Measurements from ENCODE around the gene VAV2.

VAV2 gene

GRCh38 chr9:133979921-133980863 is 11.9 kb downstream of the VAV2 start:
- no peak for DNase-seq

DNA sequence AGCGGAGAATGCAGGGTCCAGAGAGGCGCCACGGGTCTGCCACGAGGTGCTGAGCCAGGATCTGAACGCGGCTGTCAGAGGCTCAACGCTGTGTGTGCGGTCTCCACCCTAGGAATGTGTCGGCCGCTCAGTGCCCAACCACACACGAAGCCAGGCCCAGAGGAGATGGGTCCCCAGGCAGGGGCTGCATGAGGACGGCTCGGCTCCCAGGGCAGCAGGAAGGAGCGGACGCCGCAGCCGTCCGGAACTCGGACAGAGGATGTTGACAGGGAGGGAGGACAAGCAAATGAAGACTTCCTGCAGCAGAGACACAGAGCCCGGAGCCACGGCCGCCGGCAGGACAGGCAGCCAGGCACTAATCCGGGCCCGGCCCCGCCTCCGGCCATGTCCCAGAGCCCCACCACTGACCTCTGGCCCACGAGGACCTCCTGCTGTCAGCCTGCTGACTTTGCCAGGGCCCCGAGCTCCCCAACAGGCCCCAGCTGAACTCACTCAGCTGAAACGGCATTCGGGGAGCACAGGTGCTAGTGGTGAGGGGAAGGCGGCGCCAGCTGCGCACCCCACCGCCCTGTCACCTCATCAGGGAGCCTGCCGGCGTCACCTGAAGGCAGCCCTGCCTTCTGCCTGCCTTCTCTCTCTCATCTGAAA is 12.7 kb downstream of the VAV2 start:
- no peak for DNase-seq

DNA sequence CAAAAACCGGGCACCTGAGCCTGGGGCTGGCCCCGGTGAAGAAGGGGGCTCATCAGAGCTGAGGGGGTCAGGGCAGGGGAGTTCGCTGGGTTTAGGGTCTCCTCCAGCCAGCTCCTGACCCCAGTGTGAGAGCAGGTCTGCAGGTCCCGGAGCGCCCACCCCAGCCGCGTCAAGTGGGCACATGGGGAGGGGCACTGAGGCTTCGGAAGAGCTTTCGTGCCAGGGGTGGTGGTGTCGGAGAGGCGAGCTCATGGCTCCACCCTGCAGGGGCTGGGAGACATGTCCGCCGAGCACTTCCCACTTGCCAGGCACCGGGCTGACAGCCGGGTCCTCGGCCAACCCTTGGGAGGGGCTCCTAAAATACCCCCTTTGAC is 13.2 kb downstream of the VAV2 start:
- DNase-seq = no peak

DNA sequence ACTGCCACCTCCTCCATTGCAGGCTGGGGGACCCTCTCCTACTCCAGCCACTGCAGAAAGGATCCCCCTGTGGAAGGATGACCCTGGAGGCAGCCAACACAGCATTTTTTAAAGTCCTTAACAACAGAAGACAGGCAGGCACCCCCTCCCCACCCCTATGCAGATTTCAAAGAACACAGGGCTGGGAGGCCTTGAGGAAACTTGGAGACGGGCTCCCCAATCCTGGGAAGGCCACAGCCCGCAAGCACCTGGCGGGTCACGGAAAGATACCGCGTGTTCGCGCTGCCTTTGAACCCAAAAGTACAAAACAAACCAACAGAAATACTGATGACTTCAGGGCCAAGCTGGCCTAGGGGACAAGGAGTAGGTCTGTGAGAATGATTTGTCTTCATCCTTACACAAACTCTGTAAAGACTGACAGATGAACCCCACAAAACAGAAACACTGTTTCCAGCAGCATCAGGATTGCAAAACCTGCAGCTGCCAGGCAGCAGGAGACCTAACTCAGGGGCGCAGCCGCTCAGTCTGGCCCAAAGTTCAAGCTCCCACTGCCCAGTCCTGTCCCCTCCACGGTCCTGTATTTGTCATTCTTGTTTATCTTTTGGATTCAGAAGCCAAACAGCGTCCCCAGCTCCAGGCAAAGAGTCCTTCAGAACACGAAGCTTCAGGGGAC is 13.8 kb downstream of the VAV2 start:
- DNase-seq = no peak

- DNase-seq = no peak
These were observed 14.5 kb downstream of the VAV2 start for GRCh38 chr9:133977421-133978201.

- DNase-seq = no peak
These were observed 15.2 kb downstream of the VAV2 start for GRCh38 chr9:133976887-133977286.

DNA sequence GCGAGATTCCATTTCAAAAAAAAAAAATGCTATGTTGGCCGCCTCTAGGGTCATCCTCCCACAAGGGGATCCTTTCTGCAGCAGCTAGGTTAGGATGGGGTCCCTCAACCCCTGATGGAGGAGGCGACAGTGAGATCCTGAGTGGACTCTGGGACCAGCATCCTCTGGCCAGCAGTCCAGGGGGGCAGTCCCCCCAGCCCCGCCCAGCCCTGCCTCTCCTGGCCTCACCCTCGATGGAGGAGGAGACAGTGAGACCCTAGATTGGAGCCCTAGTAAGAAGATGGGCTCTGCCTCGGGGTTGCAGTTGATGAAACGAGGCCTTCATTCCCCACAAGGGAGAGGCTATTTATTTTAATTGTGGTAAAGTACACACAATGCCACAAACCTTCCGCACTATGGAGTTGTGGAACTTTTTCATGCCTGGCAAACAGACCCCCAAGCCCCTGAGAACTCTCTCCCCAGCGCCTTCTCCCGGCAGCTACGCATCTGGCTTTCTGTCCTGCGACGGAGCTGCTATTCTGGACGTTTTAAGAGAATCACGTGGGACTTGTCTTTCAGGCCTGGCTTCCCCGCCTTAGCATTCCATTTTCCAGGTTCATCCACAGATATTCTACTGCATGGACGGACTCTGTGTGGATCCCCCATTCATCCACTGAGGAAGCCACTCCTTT is 15.8 kb downstream of the VAV2 start:
- no peak for DNase-seq

GRCh38 chr9:133975511-133975910 is 16.6 kb downstream of the VAV2 start:
- no peak for DNase-seq

DNA sequence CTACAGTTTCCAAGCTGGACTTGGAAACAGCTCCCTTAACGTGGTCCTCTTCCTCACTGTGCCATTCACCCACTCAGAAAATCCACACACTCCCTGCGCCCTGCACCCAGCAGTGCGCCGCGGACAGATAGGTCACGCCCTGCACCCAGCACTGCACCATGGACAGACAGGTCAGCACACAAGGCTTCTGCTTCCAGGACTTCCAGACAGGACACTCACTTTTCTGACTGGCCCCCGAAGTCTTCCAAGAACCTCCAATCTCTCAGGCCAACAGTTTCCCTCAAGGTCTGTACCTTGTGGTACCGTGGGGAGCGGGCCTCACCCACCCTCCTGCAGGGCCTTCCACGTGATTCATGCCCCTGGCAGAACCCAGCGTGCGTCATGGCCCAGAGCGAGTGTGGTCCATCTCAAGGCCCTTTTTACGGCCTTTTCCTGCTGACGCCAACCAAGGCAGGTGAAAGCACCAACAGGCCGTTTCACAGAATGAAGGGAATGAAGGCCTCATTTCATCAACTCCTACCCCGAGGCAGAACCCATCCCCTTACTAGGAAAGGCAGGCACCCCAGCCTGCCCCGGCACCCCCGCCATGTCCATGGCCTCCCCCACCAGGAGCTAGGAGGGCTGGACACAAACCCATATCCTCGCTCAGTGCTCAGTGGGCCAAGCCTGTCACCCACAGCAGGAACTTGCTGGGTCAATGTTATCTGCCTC is 17.3 kb downstream of the VAV2 start:
- no peak for DNase-seq

DNA sequence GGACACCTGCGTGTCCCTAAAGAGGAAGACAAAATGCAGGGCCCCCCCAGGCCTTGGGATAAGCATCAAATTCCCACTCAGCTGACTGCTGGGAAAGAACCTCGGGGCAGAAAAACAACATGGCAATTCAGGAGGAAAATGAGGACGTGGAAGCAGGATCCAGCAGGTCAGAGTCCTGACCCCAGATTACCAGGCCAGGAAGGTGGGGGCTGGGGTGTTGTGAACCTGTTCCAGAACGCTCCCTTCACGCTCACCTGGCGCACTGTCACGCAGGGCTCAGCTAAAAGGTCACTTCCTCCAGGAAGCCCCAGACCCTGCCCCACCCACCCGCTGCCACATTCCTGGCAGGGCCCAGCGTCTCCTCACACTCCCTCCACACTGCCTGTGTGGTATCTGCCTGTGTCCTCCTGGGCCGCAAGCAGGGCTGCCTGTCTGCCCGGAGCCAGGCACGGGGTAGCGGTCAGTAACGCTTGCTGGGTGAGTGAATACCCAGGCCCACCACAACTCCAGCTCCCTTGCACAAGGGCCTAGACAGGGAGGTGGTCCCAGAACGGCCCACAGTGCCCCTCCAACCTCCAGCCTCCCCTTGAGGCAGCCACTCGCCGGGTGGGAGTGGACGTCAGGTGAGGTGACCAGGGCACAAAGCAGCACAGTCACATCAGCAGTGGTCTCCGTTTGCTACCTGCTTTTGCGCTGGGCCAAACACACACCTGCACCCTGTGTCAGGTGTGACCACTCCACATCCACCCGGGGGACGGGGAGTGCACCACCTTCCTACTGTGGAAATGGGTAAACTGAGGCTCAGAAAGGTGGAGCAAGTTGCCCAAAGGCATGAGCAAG is 18.1 kb downstream of the VAV2 start:
- no peak for DNase-seq

DNA sequence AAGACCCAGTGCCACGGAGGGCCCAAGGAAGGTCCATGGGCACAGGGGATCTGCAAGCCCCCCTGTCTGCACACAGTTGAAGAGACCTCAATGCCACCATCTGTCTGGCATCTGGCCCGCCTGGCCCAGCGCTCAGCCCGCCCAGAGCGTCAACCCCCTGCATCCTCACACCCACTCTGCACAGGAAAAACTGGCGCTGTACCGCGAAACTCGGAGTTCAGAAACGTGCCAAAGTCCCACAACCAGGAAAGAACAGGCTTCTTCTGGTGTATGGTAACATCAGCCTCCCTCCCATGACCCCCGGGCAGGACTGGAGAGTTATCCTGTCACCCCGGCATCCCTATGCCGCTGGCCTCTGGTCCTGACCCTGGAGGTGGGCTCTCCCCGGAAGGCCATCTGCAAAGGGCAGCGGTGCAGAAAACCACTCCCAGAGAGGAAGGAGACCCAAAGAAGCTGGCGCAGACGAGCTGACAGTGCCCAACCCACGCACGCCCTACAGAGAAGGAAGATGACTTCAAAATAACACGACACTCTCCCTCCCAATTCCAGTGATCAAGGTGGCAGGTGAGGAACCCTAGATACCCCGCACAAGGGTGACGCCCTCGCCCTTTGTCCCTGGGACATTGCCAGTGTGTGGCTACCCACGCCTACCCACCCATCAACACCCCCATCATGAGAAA is 18.9 kb downstream of the VAV2 start:
- DNase-seq = no peak

DNA sequence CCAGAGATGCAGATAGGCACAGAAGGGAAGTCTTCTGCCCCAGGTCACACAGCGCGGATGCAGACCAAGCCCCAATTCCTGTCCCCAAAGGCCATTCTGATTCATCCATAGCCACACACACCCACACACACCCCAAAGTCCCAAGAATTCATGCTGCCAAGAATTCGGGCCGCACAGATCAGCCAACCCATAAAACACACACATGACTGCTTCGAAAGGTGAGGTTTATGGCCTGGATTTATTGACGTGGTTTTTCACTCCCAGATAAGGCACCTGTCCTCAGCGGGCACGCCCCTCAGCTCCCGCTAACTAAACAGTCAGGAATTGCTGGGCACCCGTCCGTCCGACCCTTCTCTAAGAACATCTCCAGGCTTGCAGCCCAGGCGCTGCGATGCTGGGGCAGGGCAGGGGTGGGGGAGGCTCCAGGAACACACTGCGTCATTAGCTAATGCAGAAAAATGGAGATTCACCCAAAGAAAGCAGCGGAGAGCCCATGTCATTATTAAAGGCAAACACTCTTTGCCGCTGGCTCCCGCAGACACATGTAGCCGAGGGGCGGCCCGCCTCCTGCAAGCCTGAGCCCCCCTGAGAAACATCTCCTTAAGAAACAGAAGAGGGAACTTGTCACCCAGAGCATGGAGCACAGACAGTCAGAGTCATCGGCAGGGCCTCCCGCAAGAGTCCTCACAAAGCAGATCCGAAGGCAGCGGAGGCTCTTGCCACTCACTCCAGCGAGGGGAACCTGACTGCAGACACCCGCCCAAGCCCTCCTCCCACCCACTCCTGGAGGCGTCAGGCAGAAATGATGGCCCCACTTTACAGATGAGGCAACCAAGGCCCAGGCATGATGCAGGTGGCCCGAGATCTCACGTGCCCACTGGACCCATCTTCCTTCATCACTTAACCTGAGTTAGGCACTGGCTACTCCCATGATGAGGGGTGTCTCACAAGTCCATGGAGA is 19.9 kb downstream of the VAV2 start:
- DNase-seq = no peak

DNA sequence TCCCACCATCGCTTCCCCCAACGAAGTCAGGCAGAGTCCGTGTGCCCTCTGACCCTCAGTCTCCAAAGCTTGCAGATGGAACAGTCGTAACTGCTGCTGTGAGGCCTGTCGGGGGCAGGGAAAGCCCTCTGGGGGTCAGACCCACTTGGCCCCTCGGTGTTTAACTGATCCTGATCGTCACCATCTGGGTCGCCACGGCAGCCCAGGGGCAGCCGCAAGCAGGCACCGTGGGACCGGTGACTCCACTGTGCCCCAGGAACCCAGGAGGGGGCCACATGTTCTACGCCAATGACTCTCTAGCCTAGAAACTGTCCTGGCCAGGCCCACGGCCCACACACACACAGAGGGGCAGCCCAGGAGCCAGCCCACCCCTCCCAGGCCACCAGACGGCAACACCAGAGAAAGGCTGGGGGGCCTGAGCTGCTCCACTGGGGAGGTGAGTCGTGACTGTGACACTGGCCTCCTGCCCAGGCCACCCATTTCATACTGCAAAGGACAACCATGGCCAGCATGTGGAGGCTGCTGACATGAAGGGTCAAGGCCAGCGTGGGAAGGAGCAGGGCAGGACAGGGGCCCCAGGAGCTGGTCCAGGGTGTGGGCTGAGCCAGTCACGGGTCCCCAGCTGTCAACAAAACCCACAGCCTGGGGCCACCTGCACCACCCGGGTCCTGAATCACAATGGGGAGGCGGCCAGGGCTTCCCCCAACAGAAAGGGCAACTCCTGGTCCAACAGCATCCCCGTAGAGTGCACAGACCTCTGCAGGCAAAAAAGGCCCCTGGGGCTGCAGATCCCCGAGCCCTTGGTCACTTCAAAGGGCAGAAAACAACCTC is 20.8 kb downstream of the VAV2 start:
- DNase-seq = no peak

GRCh38 chr9:133970581-133971058 is 21.5 kb downstream of the VAV2 start:
- DNase-seq = no peak

DNA sequence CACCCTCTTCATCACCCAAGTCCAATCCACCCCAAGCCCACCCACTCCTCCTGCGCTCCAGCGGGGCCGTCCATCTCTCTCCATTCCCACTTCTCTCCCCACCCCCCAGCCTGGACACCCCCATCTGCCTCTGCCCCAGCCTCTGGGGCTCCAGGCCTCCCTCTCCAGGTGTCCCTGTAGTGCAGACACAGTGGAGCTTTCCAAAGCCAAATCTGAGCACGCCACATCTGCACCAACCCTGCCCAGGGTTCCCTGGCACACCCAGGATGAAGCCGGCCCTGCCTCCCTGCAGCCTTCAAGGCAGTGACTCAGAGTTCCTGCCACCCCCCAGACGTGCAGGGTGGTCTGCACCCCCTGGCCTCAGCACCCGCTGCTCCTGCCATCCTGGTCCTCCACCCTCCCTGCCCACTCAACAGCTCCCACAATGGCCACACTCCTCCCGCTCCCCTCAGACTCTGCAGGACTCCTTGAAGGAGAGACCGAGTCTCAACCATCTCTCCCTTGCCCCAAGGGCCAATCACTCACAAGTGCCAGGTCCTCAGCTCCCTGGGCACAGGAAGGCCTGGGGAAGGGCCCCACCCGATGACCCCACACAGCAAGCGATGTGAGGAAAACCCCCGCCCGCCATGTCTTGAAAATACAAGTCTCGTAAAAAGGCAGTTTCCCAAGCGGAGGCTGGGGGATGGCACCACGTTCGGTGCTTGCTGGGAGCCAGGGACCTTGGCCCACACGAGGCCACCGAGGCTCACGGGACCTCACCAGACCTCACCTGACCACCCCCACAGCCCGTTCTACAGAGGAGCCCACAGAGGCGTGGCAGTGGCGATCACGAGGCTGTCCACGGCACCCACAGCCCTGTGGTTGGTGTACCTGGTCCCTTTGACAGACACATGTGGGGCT is 22.2 kb downstream of the VAV2 start:
- no peak for DNase-seq

DNA sequence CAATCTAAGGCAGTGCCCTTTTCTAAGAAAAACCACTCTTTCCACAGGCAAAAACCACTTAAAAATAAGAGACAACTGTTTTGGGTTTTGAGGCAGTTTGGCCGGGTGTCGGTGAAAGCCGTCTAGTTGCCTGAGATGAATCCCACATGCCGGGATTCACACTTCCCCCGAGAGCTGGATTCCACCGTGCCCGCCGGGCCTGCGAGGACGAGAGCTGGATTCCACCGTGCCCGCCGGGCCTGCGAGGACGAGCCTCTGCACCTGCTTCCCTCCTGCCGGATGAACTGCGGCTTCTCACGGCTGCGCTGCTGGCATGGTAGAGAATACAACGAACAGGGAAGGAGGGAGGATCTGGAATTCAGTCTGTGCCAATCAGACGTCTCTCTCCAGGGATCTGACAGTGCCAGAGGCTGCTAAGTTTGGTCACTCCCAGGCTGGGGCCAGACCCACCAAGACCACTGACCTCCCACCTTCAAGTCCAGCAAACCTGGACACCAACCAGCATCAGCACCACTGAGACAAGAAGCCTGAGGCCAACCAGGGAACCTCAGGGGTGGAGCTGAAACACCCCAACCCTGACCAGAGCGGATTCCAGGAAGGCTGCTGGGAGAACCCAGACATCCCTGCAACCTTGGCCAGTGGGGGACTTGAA is 23.0 kb downstream of the VAV2 start:
- no peak for DNase-seq
